Adipose tissue (tissue), 3 donors: ENCODE measurements around the gene SMIM32. TPM values are rescaled to one million over a fixed set of nuclear protein-coding genes. Genes with fewer than 3 reads are reported as not detected.

Source experiments
- H3K27ac ChIP-seq: one replicate; pipeline ENCODE4 v1.5.1; 2013; ENCODE audit warnings: low read depth, low read length
- WGBS, 3 donors: extraction: QIAGEN DNeasy Blood & Tissue Kit; methylation state at CpG; one replicate each; pipeline ENCODE4 v1.1.7; 2013; 5-methylcytosine and 5-hydroxymethylcytosine counted together
- polyA plus RNA-seq, 3 donors: library from polyadenylated mRNA; stranded (reverse); fragments of 200-250 nt; gene quantifications; one replicate each; pipeline ENCODE4 v1.2.3, GENCODE V29; 2013
- donor health status: healthy with polysubstance abuse.
- donor health status: Bipolar disorder and iron deficiency.
- donor health status: healthy.

The SMIM32 gene
- polyA plus RNA-seq, 3 donors: 0.35 TPM; not detected in 2

DNA sequence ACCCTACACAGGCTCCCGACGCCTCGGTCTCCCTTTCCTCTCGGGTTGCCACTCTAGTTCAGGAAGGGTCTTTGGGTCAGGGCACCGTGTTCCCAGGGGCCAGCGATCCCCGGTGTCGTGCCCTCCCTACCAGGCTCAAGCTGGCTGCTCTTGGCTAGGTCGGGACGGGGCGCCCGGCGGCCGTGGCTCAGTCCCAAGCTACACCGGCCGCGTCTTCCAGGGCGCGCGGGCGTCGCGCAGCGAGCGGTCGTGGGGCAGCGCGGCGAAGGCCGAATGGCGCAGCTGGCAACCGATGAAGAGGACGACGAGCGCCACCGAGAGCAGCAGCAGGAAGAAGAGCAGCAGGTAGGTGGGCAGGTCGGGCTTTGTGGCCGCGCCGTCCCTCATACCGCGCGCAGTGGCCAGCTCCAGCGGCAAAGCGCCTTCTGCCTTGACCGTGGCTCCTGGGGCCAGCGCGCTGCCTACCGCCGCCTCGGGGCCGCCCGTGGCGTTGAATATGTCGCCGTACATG is 892 bp downstream of the SMIM32 start:
- no peak overlapping the region for H3K27ac ChIP-seq
- WGBS, 3 donors: 2% methylated on average over 50 to 56 of the region's 56 CpGs

DNA sequence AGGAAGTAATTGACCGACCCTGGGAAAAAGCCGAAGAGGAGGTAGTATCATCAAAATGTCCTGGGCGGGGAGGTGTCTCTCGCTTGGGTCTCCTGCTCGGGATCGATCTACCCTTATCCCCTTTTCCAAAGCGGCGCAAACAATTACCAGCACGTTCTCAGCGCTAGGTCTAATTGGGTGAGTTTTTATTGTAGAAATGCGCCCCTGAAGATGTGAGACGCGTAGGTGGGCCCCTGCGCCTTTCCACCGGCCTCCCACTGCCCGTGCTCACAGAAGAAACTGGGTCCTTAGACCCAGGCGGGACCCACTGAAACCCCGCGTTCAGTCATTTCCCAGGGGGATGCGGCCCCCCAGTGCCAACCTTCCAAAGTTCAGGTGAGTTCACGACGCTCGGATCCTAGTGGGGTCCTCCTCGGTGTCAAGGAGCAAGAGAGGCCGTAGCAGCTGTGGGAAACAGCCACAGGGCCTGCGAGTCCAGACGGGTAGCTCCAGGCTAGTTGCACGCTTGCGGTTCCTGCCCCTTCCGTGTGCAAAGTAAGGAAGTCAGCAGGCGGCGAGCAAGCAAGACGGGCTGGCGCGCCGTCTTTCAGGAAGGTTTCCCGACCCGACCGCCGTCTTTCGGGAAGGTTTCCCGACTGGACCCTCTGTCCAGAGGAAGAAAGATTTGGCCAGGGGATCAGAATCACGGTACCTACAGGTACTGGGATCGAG is 1.5 kb downstream of the SMIM32 start:
- no peak overlapping the region for H3K27ac ChIP-seq
- WGBS, 3 donors: 17 to 21% (median 18%) methylated on average over 44 of the region's 44 CpGs

DNA sequence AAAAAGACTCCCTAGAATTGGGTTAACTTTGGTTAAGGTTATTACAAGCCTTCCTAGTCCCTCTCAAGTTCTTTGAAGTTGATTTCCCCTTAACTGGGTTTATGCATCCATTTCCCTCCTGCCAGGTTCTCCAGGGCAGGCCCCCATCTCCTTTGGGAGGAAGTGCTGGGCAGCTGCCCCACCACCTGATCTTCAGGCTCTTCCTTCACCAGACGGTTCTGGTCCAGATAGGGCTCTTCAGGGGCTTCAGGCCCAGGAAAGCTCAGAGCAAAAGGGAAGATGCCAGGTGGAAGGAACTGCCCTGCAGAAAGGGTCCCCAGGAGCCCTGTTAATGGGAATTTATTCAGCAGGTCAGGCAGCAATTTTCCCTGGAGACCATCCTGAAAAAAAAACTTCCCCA is 2.1 kb downstream of the SMIM32 start:
- WGBS, 3 donors: 7 to 28% (median 14%) methylated on average over 1 of the region's 1 CpG
- H3K27ac ChIP-seq: no peak overlapping the region

DNA sequence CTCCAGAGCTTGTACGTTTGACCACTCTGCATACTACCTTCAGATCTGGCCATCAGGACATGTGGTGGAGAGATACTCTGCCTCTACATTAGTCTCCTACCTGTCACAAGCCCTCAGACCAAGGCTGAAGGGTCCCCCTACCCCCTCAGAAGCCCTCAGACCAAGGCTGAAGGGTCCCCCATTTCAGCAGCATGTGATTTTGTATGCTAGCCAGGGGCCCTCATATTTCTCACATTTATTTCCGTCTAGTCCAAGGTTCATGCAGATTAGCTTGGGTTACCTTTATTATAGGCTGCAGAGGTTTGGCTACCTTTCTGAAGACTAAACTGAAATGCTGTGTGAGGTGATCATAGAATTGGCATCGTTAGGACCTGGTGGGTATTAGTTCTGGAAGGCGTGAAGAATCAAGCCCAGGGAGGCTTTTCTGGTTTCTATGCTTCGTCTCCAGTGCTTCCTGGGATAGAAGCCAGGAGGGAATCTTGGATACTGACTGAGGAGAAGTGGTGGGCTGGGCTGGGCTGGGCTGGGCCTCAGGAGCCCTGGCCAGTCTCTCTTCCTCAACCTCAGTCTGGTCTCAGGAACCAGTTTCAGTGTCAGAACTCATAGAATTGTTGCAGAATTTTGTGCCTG is 2.8 kb downstream of the SMIM32 start:
- WGBS, 3 donors: 50 to 56% (median 51%) methylated on average over 5 of the region's 5 CpGs
- H3K27ac ChIP-seq: no peak overlapping the region

DNA sequence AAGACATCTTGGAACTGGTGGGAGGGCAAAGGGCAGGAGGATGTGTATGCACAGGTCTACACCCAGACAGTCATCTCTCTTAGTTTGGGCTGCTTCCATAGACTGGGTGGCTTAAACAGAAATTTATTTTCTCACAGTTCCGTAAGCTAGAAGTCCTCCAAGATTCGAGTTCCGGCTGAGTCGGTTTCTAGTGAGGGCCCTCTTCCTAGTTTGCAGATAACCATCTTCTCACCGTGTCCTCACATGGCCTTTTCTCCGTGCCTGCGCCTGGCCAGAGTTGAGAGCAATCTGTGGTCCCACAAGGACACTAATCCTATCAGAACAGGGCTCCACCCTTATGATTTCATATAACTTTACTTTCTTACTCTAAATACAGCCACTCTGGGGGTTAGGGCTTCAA is 4.1 kb downstream of the SMIM32 start:
- H3K27ac ChIP-seq: no peak overlapping the region
- WGBS, 3 donors: 85 to 95% (median 90%) methylated on average over 7 of the region's 7 CpGs

DNA sequence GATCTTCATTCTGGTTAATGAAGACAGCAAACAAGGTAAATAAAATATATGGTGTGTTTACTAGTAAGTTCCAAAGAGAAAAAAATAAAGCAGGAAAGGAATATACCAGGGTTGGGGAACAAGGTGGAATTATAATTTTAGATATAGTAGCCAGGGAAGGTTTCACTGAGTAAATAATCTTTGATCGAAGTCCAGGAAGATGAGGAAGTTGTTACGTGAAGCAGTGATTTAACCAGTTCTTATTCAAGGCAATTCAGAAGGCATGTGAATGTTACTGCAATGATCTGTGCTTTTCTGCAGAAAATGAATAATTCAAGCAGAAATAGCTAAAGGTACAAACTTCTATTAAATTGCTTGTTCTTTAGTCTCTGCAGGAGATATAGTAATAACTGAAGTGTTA is 6.2 kb downstream of the SMIM32 start:
- no peak overlapping the region for H3K27ac ChIP-seq
- WGBS, 3 donors: 36 to 74% (median 54%) methylated on average over 2 of the region's 2 CpGs

DNA sequence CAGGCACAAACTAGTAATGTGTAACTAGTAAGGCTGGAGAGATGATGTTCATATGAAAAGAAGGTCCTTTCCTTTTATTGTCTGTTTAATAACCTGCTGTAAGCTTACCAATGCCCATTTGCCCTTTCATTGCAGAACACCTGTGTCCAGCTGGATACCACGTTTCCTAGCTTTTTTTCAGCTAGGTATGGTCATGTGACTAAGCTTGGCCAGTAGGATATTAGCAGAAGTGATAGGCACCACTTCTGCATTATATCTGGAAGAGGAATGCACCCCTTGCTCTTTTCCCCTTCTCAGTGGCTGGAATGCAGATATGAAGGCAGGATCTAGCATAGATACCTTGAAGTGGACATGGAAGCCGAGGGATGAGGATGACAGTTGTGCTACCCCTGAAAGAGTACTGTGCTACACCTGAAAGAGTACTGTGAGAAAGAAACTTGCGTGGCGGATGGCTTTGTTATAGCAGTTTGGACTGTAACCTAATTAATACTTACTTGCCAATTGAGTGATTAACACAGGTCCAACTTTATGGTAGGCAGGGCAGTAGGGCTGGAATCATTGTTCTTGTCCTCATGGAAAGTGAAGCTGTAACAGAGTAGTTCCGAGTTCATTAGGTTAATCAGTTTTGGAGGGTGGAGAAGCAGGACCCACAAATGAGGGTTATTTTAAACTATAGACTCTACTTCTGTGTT is 6.8 kb downstream of the SMIM32 start:
- no peak overlapping the region for H3K27ac ChIP-seq
- WGBS, 3 donors: 90 to 93% (median 93%) methylated on average over 5 of the region's 5 CpGs

DNA sequence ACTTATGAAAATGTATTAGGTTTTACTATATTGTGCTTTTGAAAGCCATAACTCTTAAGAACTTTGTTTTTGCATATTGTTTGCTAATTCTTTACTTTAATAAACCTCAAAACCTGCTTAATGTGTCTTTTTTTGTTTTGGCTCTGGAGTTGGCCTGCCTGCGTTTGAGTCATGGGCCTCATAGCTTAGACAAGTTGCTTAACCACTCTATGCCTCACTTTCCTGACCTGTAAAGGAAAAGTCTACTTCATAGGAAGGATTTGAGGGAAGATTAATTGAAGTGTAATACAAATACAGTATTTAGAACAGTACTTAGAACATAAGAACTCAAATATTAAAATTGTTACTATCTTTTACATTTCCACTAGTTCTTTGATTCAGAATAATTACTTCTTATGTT is 10.3 kb downstream of the SMIM32 start:
- H3K27ac ChIP-seq: no peak overlapping the region
- 82 to 84% (median 83%) methylated on average over 1 of the region's 1 CpG for WGBS, 3 donors

DNA sequence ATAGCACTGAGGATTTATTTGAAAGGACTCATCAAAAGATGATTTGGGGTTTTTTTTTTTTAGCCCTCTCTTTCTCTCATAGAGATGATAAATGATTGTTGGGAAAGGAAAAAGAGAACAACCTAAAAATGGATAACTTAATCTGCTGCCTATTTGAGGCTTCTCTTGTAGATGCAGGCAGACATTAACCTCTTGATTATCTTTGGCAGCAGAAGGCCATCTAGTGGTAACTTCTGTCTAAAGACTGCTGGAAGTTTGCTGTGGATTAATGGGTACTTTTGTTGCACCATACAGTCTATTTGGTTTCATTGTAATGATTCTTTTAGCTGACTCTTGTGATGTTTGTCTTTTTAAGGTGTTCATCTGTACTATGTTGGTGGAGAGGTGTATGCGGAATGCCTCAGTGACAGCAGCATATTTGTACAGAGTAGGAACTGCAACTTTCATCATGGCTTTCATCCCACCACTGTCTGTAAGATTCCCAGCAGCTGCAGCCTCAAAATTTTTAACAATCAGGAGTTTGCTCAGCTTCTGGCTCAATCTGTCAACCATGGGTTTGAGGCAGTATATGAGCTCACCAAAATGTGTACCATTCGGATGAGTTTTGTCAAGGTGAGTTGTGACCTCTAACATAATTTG is 18.8 kb downstream of the SMIM32 start:
- WGBS, 3 donors: 93 to 96% (median 95%) methylated on average over 2 of the region's 2 CpGs
- no peak overlapping the region for H3K27ac ChIP-seq

DNA sequence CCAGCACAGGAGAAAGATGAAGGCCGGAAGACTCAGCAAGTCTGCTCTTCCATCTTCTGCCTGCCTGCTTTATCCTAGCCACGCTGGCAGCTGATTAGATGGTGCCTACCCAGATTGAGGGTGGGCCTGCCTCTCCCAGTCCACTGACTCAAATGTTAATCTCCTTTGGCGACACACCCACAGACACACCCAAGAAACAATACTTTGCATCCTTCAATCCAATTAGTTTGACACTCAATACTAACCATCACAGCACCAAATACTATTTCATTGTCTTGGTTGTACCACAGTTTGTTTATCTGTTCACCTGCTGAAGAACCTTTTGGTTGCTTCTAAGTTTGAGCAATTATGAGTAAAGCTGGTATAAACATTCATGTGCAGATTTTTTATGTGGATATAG is 23.7 kb downstream of the SMIM32 start:
- 95 to 100% (median 96%) methylated on average over 3 of the region's 3 CpGs for WGBS, 3 donors
- H3K27ac ChIP-seq: no peak overlapping the region

DNA sequence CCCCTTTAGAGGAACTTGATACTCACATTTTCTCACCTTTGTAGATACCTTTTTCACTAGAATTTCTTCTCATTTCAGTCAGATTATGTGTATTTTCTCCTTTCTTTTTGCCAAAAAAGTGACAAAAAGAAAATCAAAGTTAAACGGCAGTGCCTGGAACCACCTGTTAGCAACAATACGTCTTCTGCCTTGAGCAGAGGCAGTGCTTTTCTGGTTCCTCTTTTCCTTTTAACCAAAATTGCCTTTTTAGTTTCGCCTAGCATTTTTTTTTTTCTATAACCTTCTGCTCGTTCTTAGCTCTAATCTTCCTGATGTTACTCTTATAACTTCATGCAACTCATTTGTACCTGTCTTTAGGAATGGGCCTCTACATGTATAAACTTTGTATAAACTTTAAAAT is 26.1 kb downstream of the SMIM32 start:
- H3K27ac ChIP-seq: no peak overlapping the region
- 51 to 80% (median 60%) methylated on average over 4 of the region's 4 CpGs for WGBS, 3 donors

DNA sequence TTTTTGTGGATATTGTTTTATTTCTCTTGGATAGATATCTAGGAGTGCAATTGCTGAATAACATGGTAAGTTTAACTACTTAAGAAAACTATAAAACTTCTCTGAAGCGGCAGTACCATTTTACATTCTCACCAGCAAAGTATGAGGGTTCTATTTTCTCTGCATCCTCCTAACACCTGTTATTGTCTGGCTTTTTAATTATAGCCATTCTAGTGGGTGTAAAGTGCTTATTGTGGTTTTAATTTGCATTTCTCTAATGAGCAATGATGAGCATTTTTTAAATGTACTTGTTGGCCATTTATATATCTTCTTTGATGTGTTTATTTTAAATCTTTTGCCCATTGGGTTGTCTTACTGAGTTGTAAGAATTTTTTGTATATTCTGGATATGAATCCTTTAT is 28.7 kb downstream of the SMIM32 start:
- 95 to 100% (median 97%) methylated on average over 1 of the region's 1 CpG for WGBS, 3 donors
- no peak overlapping the region for H3K27ac ChIP-seq

DNA sequence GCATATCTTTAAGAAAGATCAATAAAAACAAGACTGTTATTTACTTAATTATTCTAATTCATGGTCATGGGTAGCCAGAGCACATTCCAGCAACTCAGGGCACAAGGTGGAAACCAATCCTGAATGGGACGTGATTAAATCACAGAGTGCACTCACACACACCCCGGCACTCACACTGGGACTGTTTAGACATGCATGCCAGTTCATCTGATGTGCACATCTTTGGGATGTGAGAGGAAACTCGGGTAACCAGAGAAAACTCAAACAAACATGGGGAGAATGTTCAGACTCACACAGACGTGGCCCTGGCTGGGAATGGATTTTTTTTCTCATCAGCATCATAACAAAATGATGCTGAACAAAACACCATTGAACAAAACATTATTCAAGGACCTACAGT is 31.0 kb downstream of the SMIM32 start:
- 68 to 74% (median 72%) methylated on average over 4 of the region's 4 CpGs for WGBS, 3 donors
- H3K27ac ChIP-seq: no peak overlapping the region

DNA sequence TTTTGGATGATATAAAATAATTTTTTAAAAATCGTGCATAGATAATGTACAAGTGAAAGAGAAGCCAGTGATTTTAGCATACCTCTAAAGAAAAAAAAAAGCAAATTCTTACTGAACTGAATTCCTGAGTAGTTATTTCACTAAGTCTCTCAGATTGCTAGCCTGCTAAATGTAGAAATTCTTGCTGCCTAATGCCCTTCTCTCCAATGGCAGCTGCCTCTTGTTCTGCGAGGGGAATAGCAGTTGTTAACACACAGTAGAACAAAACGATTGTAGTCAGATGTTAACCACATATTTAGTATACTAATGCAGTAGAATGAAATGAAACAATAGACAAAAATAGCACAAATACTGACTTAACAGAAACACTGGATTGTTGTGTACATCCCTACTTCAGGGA is 33.5 kb downstream of the SMIM32 start:
- H3K27ac ChIP-seq: no peak overlapping the region
- WGBS, 3 donors: 71 to 73% (median 72%) methylated on average over 3 of the region's 3 CpGs

DNA sequence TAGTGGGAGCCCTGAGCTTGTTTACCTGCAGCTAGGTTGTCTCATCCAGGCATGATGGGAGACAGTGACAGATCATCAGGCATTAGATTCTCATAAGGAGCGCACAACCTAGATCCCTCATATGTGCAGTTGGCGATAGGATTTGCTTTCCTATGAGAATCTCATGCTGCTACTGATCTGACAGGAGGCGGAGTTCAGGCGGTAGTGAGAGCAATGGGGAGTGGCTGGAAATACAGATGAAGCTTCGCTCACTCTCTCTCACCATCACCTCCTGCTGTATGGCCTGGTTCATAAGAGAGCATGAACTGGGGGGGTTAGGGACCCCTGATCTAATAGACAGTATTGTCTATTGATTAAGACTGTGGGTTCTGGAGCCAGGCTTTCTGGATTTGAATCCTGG is 35.4 kb downstream of the SMIM32 start:
- WGBS, 3 donors: 97 to 99% (median 97%) methylated on average over 5 of the region's 5 CpGs
- H3K27ac ChIP-seq: no peak overlapping the region

DNA sequence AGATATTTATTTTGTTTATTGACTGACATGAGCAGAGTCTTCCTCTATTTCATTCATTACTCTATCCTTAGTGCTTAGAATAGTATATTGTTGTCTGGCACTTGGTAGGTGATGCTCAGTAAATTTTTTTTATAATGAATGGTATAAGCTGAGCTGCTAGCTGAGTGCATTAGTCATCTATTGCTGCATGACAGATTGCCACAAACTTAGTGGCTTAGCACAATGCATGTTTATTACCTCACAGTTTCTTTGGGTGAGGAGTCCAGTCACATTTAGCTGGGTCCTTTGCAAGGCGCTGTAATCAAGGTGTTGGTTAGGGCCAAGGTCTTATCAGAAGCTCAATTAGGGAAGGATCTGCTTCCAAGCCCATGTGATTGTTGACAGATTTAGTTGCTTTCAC is 37.2 kb downstream of the SMIM32 start:
- 97 to 100% (median 100%) methylated on average over 1 of the region's 1 CpG for whole genome bisulfite sequencing, 3 donors
- H3K27ac ChIP-seq: no peak overlapping the region

DNA sequence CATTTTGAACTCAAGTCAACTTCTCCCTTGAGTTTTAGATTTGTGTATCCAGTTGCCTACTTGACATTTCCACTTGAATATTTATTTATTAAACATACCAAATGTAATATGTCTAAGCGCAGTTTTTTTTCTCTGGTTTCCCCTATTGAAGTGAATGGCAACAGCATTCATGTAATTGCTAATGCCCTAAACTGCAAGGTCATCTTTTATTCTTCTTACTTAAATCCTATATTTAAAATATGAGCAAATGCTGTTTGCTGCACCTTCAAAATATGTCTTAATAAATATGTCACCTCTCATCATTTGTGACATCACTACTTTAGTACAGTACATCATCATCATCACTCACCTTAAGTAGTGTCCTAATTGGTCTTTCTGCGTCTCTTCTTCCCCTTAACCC is 37.9 kb downstream of the SMIM32 start:
- WGBS, 3 donors: 94 to 95% (median 95%) methylated on average over 2 of the region's 2 CpGs
- no peak overlapping the region for H3K27ac ChIP-seq

DNA sequence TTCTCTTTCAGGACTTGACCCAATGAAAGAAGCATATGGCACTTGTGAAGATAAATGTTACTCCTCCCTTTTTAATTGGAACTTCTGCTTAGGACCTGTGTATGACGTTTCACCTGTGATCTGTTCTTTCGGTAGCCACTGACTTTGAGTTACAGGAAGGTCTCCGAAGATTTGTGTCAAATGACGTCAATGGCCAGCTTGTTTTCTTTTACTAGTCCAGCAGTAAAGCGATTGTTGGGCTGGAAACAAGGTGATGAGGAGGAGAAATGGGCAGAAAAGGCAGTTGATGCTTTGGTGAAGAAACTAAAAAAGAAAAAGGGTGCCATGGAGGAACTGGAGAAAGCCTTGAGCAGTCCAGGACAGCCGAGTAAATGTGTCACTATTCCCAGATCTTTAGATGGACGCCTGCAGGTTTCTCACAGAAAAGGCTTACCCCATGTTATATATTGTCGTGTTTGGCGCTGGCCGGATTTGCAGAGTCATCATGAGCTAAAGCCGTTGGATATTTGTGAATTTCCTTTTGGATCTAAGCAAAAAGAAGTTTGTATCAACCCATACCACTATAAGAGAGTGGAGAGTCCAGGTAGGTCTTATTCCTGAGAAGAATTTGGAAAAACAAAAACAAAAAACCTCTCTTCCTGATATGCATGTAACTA is 39.3 kb downstream of the SMIM32 start:
- 93 to 96% (median 95%) methylated on average over 11 of the region's 11 CpGs for WGBS, 3 donors
- no peak overlapping the region for H3K27ac ChIP-seq

DNA sequence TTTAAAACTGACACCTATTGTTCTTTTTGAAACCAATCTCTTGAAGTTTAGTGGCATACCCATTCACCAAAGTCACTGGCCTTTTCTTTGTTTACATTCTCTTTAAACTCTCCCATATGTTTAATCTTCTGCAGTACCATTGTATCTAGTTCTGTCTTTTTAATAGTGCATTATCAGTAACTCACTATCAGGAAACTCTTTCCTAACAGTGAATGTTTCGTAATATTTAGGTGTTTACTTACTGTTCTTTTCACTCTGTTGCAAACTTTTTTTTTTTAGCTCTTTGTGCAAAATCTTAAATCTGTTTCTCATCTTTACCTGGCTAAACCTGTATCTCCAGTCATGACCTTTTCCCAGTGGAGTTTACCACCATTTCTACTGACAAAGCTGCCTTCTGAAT is 43.1 kb downstream of the SMIM32 start:
- 41 to 47% (median 41%) methylated on average over 1 of the region's 1 CpG for WGBS, 3 donors
- no peak overlapping the region for H3K27ac ChIP-seq
